GM18951 (cell line): ENCODE data around the gene TEAD1.

ENCODE experiments used
- POLR2A ChIP-seq: IDR thresholded peaks from 4 replicates; pipeline ENCODE4 v1.6.1; 2011; ENCODE audit warnings: mild to moderate bottlenecking; ENCODE audit not compliant: insufficient read length, insufficient read depth; ENCODE audit errors: extremely low read depth
- in situ Hi-C: fragments of 300-500 bp; cut with MboI; formaldehyde crosslinking; loops from one replicate; pipeline ENCODE4 v1.12.0; 2022; ENCODE audit warnings: low sequenced_read_pairs, mixed read lengths, inconsistent platforms; ENCODE audit not compliant: unreplicated experiment

The TEAD1 gene

DNA sequence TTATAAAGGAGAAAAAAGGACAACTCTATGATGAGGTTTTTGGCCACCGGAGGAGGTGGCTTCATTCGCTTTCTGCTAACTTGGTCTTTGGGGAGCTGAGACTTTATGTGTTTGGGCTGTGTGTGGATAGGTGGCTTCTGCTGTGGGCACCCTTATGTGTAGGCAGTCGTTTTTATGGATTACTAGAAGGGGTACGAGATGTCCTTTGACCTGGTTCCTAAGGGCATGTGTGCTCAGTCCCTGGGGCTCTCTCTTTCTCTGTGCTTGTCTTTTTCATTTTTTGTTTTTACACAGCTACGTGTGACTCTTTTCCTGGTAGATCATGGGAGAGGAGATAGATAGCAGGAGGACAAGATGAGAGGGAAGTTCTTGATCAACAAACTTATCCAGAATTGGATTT, 93.4 kb downstream of the TEAD1 start:
- in situ Hi-C loops = no loop called here
- TF ChIP-seq POLR2A = no peak

- TF ChIP-seq POLR2A = no peak
- in situ Hi-C loops = no loop called here
These were observed 94.8 kb downstream of the TEAD1 start for GRCh38 chr11:12768726-12769673.

DNA sequence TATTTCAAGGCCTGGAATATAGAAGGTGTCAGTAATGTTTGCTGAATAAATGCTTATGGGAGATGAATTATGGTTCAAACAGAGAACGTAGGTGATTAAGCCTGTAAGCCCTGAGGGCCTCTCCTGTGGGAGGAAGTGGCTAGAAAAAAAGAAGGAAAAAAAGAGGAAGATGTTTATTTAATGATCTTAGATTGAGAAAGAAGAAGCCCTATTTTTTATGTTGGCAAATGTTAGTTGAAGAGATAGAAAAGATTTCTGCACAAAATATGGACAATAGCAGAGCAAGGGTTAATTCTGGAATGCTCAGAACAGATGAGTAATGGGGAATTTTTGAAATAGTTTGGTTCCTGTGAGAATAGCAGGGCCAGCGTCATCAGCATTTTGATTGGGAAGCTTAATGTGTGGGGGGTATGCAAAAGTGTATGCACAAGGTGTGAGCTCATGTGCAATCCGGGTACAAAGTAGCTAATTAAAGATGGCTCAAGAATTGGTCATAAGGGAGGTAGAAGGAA, 95.7 kb downstream of the TEAD1 start:
- in situ Hi-C loops = no loop called here
- no peak for TF ChIP-seq POLR2A

GRCh38 chr11:12770435-12770834, 96.2 kb downstream of the TEAD1 start:
- no peak for TF ChIP-seq POLR2A
- in situ Hi-C loops = no loop called here

GRCh38 chr11:12770966-12771597, 96.9 kb downstream of the TEAD1 start:
- in situ Hi-C loops = no loop called here
- TF ChIP-seq POLR2A = no peak

GRCh38 chr11:12771875-12772274, 97.7 kb downstream of the TEAD1 start:
- no peak for TF ChIP-seq POLR2A
- in situ Hi-C loops = no loop called here

- in situ Hi-C loops = no loop called here
- TF ChIP-seq POLR2A = no peak
These were observed 98.1 kb downstream of the TEAD1 start for GRCh38 chr11:12772324-12772723.

GRCh38 chr11:12773591-12773990, 99.4 kb downstream of the TEAD1 start:
- no peak for TF ChIP-seq POLR2A
- in situ Hi-C loops = no loop called here

GRCh38 chr11:12775955-12776354, 101.7 kb downstream of the TEAD1 start:
- TF ChIP-seq POLR2A = no peak
- in situ Hi-C loops = no loop called here

GRCh38 chr11:12777208-12777874, 103.1 kb downstream of the TEAD1 start:
- no peak for TF ChIP-seq POLR2A
- in situ Hi-C loops = no loop called here

DNA sequence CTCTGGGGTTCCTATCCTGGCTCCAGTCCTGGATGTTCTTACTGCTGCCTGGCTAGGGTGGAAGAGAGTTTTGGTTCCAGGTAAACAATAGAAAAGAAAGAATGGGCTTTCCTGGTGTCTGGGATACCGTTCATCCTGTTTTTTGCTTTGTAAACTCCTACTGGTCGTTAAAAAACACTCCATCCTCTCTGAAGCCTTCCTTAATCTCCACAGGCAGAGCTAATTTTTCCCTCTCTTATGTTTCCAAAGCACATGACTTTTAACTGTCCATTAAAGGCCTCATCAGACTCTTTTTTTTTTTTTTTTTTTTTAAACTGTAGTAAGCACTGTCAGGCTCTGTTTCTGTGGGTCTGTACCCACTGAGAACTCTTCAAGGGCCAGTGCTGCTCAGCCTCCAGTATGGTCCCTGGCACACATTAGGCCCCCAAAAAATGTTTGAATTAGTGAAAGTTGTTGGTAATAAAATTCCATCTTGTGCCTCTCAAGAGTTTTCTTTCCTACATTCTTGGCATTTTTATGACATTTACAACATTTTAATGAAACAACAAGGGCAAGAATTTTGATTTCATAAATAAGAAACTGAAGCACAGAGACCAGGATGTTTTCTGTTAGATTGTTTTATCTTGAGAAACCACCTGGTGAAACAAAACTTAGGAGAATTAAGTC, 104.2 kb downstream of the TEAD1 start:
- in situ Hi-C loops = no loop called here
- no peak for TF ChIP-seq POLR2A

DNA sequence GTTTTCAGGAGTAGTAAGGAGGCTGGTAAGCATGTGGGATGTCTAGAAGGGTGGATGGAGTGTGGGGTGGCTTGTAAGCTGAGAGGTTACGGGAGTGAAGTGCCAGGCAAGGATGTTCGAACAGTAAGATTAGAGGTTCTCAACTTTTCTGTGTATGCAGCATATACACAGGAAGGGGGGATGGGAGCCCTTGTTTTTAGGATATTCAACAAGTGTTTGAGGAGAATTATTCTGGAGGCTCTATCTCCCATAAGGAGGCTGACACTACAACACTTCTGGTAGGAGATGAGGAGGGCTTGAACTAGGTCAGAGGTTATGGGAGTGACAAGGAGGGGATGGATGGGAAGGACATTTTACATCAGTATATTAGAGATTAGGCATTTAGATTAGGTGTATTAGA, 109.5 kb downstream of the TEAD1 start:
- TF ChIP-seq POLR2A = no peak
- in situ Hi-C loops = no loop called here

DNA sequence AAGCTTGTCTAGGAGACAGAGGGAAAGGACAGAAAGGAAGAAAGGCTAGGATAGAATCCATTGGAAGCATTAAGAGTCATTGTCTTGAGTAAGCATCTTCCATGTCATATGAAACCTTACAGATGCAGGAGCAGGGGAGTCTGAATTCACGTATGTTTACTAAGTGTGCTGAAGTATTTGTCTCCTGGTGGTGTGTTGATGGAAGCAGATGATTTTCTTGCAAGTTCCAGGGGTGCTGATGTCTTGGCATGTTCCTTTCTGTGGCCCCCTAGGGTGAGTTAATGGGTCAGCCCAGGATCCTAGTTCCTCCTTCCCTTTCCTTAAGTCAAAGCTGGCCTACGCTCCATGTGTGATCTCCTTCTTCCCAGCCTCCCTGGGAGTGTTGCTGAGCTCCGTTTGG, 110.2 kb downstream of the TEAD1 start:
- in situ Hi-C loops = no loop called here
- TF ChIP-seq POLR2A = no peak
